Mucosa of descending colon (tissue), 3 donors: ENCODE data around the gene DYRK1B. TPM values are rescaled to one million over a fixed set of nuclear protein-coding genes. Genes with fewer than 3 reads are reported as not detected.

Experiments used
- ATAC-seq: fragments of 200-7000 bp; cut with Tn5 transposase; one replicate; pipeline ENCODE4 v1.9.1; 2020; ENCODE audit warnings: mild to moderate bottlenecking, moderate library complexity
- DNase-seq, 3 donors: peaks; one replicate each; pipeline ENCODE4 v3.0.0-alpha.2; 2020
- H3K36me3 ChIP-seq: fragments of 200-600 bp; one replicate; pipeline ENCODE4 v1.8.0; 2021; ENCODE audit warnings: low read depth, mild to moderate bottlenecking
- H3K4me1 ChIP-seq: fragments of 200-600 bp; one replicate; pipeline ENCODE4 v1.8.0; 2021; ENCODE audit warnings: low read depth, mild to moderate bottlenecking
- H3K4me3 ChIP-seq: fragments of 200-600 bp; one replicate; pipeline ENCODE4 v1.8.0; 2021; ENCODE audit warnings: mild to moderate bottlenecking
- H3K9me3 ChIP-seq: fragments of 200-600 bp; one replicate; pipeline ENCODE4 v1.8.0; 2021; ENCODE audit warnings: mild to moderate bottlenecking
- CTCF ChIP-seq: fragments of 200-600 bp; IDR thresholded peaks from one replicate; pipeline ENCODE4 v1.8.0; 2022; ENCODE audit warnings: antibody characterized with exemption, mild to moderate bottlenecking
- intact Hi-C, 2 donors: fragments of 100-400 bp; cut with DNase I in 1 of 2; cut with micrococcal nuclease in 1 of 2; formaldehyde crosslinking; loops; one replicate each; pipeline versions ENCODE4 v1.11.0 to v1.11.1; 2022; cut with DNase I, micrococcal nuclease
- total RNA-seq, 3 donors: library from RNA; stranded (reverse); fragmentation: NEBNext Ultra II Directional in 2 of 3; extraction: Animal tissue kit (Norgen Biotek cat#: 25700) in 2 of 3; gene quantifications; one replicate each; pipeline versions ENCODE4 v1.2.1 to v1.2.4, GENCODE V29; 2021 to 2023
- donor health status: DM: no; HTN: no; CAD: no; lungs with moderate emphysema.
- donor health status: DM: no; HTN: no; CAD: no.
- donor health status: DM: no; HTN: yes; CAD: no.

The DYRK1B gene
- total RNA-seq, 3 donors from 2014 or later, result 14.5 to 27.2 (median 23.7) TPM

DNA sequence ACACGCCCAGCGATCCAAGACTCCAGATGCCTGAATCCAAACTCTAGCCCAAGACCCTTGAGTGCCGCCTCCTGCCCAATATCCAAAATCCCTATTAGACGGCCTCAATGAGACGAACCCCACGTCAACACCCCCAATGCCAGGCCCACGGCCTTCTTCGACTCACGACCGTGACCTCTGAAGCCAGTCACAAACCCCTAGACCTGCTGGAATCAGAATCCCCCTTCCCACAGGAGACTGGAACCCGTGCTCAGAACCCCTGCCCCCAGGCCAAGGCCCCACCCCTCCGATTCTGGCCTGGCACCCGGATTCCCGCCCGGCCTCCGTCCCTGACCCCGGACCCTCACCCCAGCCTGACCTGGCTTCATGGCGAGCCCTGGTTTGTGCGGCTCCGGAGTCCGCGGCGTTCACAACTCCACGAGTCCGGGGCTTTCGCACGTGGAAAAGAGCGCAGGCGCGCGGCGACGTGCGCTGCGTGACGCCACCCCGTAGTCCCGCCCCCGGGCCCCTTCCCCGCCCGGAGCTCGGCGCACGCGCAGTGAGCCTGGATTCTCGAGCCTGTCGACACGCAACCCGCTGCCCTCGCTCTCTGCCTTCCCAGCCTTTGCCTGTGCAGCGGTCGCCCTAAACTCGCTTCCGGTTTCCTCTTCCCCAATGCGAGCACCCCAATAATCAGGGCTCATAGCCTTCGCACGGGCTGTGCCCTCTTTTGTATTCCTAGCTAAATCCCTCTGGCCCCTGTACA, 12.1 kb upstream of the DYRK1B start, which contains the start of gene FBL:
Gene FBL, minus strand, starts transcription at position 447 of the 745 bp plus-strand sequence. Its CDS starts 79 bp downstream, at position 368.
- peak; percentile 97 for ATAC-seq
- H3K4me1 ChIP-seq, result peaks cover 24% of the 10 kb centered on the region
- peak within 1 kb of the TSS; percentile 48 for H3K4me3 ChIP-seq
- intact Hi-C loops, result no loop called here
- H3K36me3 ChIP-seq, result no peaks in the 10 kb centered on the region
- H3K9me3 ChIP-seq, result no peaks in the 10 kb centered on the region
- DNase-seq, result peak; percentile 97 to 99 (median 97)
- TF ChIP-seq CTCF, result no peak

GRCh38 chr19:39845584-39845932, 11.6 kb upstream of the DYRK1B start:
- no peaks in the 10 kb centered on the region for H3K36me3 ChIP-seq
- DNase-seq, result peak in 1 of 3 donors; percentile 44
- TF ChIP-seq CTCF, result no peak
- peak; percentile 25 for ATAC-seq
- H3K4me1 ChIP-seq, result peaks cover 24% of the 10 kb centered on the region
- peak overlapping the region; percentile 48 for H3K4me3 ChIP-seq
- H3K9me3 ChIP-seq, result no peaks in the 10 kb centered on the region
- intact Hi-C loops, result no loop called here

GRCh38 chr19:39845172-39845571, 11.2 kb upstream of the DYRK1B start:
- peaks cover 24% of the 10 kb centered on the region for H3K4me1 ChIP-seq
- DNase-seq, result no peak
- no peaks in the 10 kb centered on the region for H3K9me3 ChIP-seq
- intact Hi-C loops, result no loop called here
- no peak for TF ChIP-seq CTCF
- H3K4me3 ChIP-seq, result no peak overlapping the region
- H3K36me3 ChIP-seq, result no peaks in the 10 kb centered on the region
- no peak for ATAC-seq

GRCh38 chr19:39843919-39844793, 10.2 kb upstream of the DYRK1B start:
- intact Hi-C loops, result no loop called here
- TF ChIP-seq CTCF, result no peak
- Histone ChIP-seq H3K4me3 (no peak overlapping the region), H3K9me3 (no peaks in the 10 kb centered on the region), H3K36me3 (no peaks in the 10 kb centered on the region), H3K4me1 (peaks cover 24% of the 10 kb centered on the region)
- DNase-seq (peak in 1 of 3 donors; percentile 68), ATAC-seq (no peak)

DNA sequence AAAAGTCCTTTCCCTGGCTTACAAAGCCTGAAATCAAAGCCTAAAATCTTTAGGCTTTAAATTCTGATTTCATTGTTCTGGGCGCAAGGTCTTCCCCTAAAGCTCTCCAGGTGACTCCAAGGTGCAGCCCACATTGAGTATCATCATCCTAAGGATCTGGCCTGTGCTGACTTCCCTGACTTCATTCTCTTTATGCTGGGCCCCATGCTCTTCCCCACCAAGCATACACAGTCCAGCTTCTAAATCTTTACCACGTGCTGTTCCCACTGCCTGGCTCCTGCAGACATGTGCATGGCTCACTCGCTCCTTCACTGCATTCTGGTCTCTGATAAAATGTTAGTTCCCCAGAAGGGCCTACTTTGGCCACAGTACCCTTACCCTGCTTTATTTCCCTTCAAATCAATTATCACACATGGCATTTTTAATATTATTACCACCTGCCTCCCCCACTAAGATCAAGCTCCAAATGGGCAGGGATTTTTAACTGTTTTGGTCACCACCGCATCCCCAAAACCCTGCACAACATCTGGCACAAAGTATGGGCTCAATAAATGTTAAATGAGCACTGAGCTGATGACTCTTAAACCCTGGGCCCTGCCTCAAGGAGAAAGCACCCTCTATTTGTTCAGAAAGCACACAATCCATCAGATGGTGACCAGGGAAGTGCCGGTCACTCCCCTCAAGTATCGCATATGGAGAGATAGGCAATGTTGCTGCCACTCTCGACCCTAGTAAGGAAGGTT, 8.9 kb upstream of the DYRK1B start:
- no peaks in the 10 kb centered on the region for H3K36me3 ChIP-seq
- ATAC-seq (no peak), DNase-seq (no peak)
- intact Hi-C loops, result no loop called here
- no peaks in the 10 kb centered on the region for H3K9me3 ChIP-seq
- TF ChIP-seq CTCF, result no peak
- no peak overlapping the region for H3K4me3 ChIP-seq
- peaks cover 24% of the 10 kb centered on the region for H3K4me1 ChIP-seq
